Upper lobe of left lung (tissue), 6 donors: Measurements from ENCODE around the gene DCAF15. TPM values are rescaled to one million over a fixed set of nuclear protein-coding genes. Genes with fewer than 3 reads are reported as not detected.
A peak's percentile ranks its signal among the peaks of the same experiment; 100 is the strongest.

Source experiments
- ATAC-seq, 2 donors: fragments of 200-7000 bp; cut with Tn5 transposase; one replicate each; pipeline ENCODE4 v1.9.1; 2022; ENCODE audit warnings: mild to moderate bottlenecking in 2 of 2, moderate library complexity in 2 of 2; ENCODE audit not compliant: low FRiP score in 2 of 2
- DNase-seq, 2 donors: peaks; one replicate each; pipeline ENCODE4 v3.0.0-alpha.2; 2019 to 2020
- H3K27ac ChIP-seq, 4 donors: fragments of 200-600 bp; sonication (generic); one replicate each; pipeline ENCODE4 v1.5.1; 2016 to 2019
- H3K27me3 ChIP-seq, 4 donors: fragments of 200-600 bp; sonication (generic); one replicate each; pipeline ENCODE4 v1.5.1; 2017 to 2019
- H3K36me3 ChIP-seq, 4 donors: fragments of 200-600 bp; sonication (generic); one replicate each; pipeline ENCODE4 v1.5.1; 2016 to 2019
- H3K4me1 ChIP-seq, 4 donors: fragments of 200-600 bp; sonication (generic); one replicate each; pipeline ENCODE4 v1.5.1; 2018 to 2019
- H3K4me3 ChIP-seq, 4 donors: fragments of 200-600 bp; sonication (generic); one replicate each; pipeline ENCODE4 v1.5.1; 2017 to 2019; ENCODE audit warnings: mild to moderate bottlenecking in 2 of 4, moderate library complexity in 1 of 4
- H3K9me3 ChIP-seq, 4 donors: fragments of 200-600 bp; sonication (generic); one replicate each; pipeline ENCODE4 v1.5.1; 2018 to 2019
- EP300 ChIP-seq, 4 donors: sonication (generic); formaldehyde crosslinking; IDR thresholded peaks; one replicate each; pipeline ENCODE4 v1.5.1; 2017; ENCODE audit warnings: antibody characterized with exemption in 4 of 4, control low read depth in 2 of 4
- POLR2A ChIP-seq, 4 donors: fragments of 450-650 bp; IDR thresholded peaks; one replicate each; pipeline ENCODE4 v1.5.1; 2016 to 2017; ENCODE audit warnings: antibody characterized with exemption in 4 of 4, mild to moderate bottlenecking in 2 of 4
- POLR2AphosphoS5 ChIP-seq, 2 donors: sonication (generic); formaldehyde crosslinking; IDR thresholded peaks; one replicate each; pipeline ENCODE4 v1.5.1; 2017; ENCODE audit warnings: antibody characterized with exemption in 2 of 2
- WGBS, 2 donors: methylation state at CpG; one replicate each; pipeline ENCODE4 v1.1.5; 2017 to 2018; 5-methylcytosine and 5-hydroxymethylcytosine counted together
- total RNA-seq, 6 donors: library from RNA; depleted of rRNA in 4 of 6; stranded (reverse); fragments of >200 nt in 4 of 6; gene quantifications; one replicate each; pipeline versions ENCODE4 v1.1.0 to v1.2.1, GENCODE V29; 2016 to 2021
- TF ChIP-seq, protein P1 (sequence below), 6 experiments: fragments of 450-650 bp in 4 of 6; fragments of 200-600 bp in 2 of 6; sonication (generic) in 2 of 6; IDR thresholded peaks; one replicate each; pipeline ENCODE4 v1.5.1; 2016 to 2019; ENCODE audit warnings: antibody characterized with exemption in 6 of 6
- donor health status: DM: no; HTN: no; CAD: no; lungs with moderate emphysema.
- donor health status: DM: no; HTN: yes; CAD: no; lungs with severe emphysema.

Gene DCAF15
- total RNA-seq, 6 donors from 2014 or later, result 20.5 to 51.3 (median 39.0) TPM

DNA sequence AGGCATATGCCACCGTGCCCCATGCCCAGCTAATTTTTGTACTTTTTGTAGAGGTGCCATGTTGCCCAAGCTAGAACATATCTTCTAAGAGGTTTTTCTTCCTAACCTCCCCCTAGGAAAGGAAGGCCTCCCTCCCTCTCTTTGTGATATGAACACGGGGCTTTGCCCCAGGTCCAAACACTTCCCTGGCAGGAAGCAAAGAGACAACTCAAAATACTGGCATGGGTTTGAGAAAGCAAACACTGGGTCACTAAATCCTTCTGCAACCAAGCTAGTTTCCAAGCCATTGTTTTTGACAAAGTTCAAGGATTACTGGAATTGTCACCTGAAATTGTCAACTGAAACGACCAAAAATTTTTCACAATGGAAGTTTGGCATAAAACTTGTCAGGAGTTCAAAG, 37.5 kb upstream of the DCAF15 start:
- 81 to 84% methylated on average over 3 of the region's 3 CpGs for WGBS, 2 donors
- H3K9me3 ChIP-seq, result no peaks in the 10 kb centered on the region
- H3K4me1 ChIP-seq, result peaks cover 0 to 16% (median 7%) of the 10 kb centered on the region in 4 donors
- TF ChIP-seq, protein P1, sequence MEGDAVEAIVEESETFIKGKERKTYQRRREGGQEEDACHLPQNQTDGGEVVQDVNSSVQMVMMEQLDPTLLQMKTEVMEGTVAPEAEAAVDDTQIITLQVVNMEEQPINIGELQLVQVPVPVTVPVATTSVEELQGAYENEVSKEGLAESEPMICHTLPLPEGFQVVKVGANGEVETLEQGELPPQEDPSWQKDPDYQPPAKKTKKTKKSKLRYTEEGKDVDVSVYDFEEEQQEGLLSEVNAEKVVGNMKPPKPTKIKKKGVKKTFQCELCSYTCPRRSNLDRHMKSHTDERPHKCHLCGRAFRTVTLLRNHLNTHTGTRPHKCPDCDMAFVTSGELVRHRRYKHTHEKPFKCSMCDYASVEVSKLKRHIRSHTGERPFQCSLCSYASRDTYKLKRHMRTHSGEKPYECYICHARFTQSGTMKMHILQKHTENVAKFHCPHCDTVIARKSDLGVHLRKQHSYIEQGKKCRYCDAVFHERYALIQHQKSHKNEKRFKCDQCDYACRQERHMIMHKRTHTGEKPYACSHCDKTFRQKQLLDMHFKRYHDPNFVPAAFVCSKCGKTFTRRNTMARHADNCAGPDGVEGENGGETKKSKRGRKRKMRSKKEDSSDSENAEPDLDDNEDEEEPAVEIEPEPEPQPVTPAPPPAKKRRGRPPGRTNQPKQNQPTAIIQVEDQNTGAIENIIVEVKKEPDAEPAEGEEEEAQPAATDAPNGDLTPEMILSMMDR (IDR thresholded peaks at IDR 0.05), result no peak
- no peak for TF ChIP-seq POLR2A (IDR thresholded peaks at IDR 0.05)
- TF ChIP-seq POLR2AphosphoS5 (IDR thresholded peaks at IDR 0.05), result no peak
- TF ChIP-seq EP300 (IDR thresholded peaks at IDR 0.05), result no peak
- ATAC-seq (no peak), DNase-seq (no peak)
- no peak overlapping the region for H3K27ac ChIP-seq
- H3K36me3 ChIP-seq, result peaks cover 22 to 79% (median 64%) of the 10 kb centered on the region in 4 donors
- no peaks in the 10 kb centered on the region for H3K27me3 ChIP-seq
- H3K4me3 ChIP-seq, result no peak overlapping the region

DNA sequence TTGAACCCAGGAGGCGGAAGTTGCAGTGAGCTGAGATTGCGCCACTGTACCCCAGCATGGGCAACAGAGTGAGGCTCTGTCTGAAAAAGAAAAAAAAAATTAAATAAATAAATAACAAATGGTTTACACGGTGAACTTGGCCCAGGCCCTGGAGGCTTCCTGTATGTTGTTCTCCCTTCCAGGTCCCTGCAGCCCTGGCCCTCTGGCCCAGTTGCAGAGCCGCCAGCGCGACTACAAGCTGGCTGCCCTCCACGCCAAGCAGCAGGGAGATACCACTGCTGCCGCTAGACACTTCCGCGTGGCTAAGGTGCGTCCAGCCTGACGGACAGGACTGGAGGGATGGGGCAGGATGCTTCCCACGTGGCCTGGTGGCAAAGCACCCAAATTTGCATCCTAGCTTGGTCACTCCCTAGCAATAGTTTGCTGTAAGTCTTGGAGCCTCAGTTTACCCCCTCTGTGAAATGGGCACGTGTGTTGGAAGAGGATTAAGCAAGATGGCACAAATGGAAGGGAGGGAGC, 34.4 kb upstream of the DCAF15 start:
- 65 to 69% methylated on average over 10 to 14 of the region's 14 CpGs for WGBS, 2 donors
- Histone ChIP-seq H3K4me1 (peaks cover 0 to 16% (median 7%) of the 10 kb centered on the region in 4 donors), H3K4me3 (no peak overlapping the region), H3K9me3 (peaks cover 0 to 5% (median 2%) of the 10 kb centered on the region in 4 donors), H3K27me3 (no peaks in the 10 kb centered on the region), H3K27ac (peak overlapping the region in 1 of 4 donors; percentile 43), H3K36me3 (peaks cover 25 to 90% (median 66%) of the 10 kb centered on the region in 4 donors)
- TF ChIP-seq POLR2A (IDR thresholded peaks at IDR 0.05), result no peak
- no peak for TF ChIP-seq POLR2AphosphoS5 (IDR thresholded peaks at IDR 0.05)
- TF ChIP-seq EP300 (IDR thresholded peaks at IDR 0.05), result no peak
- TF ChIP-seq, protein P1 (IDR thresholded peaks at IDR 0.05), result no peak
- ATAC-seq, result no peak
- DNase-seq, result no peak

DNA sequence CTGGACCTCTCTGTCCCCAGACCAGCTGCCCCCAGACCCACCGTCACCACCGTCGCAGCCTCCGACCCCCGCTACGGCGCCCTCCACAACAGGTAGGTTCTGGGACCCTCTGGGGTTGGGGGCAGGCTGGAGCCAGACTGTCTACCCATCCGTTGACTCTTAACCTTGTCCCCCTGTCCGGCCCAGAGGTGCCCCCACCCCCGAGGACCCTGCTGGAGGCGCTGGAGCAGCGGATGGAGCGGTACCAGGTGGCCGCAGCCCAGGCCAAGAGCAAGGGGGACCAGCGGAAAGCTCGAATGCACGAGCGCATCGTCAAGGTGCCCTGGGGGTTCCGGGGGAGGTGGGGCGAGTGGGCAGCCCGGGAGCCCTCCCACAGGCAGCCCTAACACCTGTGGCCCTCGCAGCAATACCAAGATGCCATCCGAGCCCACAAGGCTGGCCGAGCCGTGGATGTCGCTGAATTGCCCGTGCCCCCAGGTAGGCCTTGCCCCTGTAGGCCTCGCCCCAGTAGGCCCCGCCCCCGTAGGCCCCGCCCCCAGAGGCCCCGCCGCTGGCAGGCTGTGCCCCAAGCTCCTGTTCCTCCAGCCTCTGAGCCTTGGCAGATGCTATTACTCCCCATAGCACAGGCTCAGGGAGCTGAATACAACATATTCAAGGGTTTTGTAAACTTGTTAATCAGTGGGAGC, 33.4 kb upstream of the DCAF15 start:
- Histone ChIP-seq H3K27me3 (no peaks in the 10 kb centered on the region), H3K27ac (peak overlapping the region in 1 of 4 donors; percentile 43), H3K36me3 (peaks cover 20 to 89% (median 65%) of the 10 kb centered on the region in 4 donors), H3K9me3 (peaks cover 0 to 5% (median 2%) of the 10 kb centered on the region in 4 donors), H3K4me3 (no peak overlapping the region), H3K4me1 (peaks cover 0 to 16% (median 7%) of the 10 kb centered on the region in 4 donors)
- no peak for TF ChIP-seq POLR2A (IDR thresholded peaks at IDR 0.05)
- TF ChIP-seq, protein P1 (IDR thresholded peaks at IDR 0.05), result no peak
- no peak for TF ChIP-seq EP300 (IDR thresholded peaks at IDR 0.05)
- no peak for TF ChIP-seq POLR2AphosphoS5 (IDR thresholded peaks at IDR 0.05)
- DNase-seq (peak in 1 of 2 donors; percentile 74), ATAC-seq (no peak)
- WGBS, 2 donors, result 94 to 96% methylated on average over 24 to 31 of the region's 34 CpGs

DNA sequence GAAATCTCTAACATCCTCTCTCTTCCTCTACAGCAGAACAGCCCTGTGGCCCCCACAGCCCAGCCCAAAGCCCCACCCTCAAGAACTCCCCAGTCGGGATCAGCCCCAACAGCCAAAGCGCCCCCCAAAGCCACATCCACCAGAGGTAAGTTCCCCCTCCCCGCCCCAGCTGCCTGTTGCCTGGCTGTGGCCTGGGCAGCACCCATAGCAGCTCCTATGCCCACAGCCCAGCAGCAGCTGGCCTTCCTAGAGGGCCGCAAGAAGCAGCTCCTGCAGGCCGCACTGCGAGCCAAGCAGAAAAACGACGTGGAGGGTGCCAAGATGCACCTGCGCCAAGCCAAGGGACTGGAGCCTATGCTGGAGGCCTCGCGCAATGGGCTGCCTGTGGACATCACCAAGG, 31.8 kb upstream of the DCAF15 start:
- peaks cover 0 to 5% (median 2%) of the 10 kb centered on the region in 4 donors for H3K9me3 ChIP-seq
- no peaks in the 10 kb centered on the region for H3K27me3 ChIP-seq
- no peak for TF ChIP-seq EP300 (IDR thresholded peaks at IDR 0.05)
- no peak for TF ChIP-seq POLR2AphosphoS5 (IDR thresholded peaks at IDR 0.05)
- TF ChIP-seq, protein P1 (IDR thresholded peaks at IDR 0.05), result no peak
- TF ChIP-seq POLR2A (IDR thresholded peaks at IDR 0.05), result no peak
- H3K27ac ChIP-seq, result no peak overlapping the region
- DNase-seq (peak in 1 of 2 donors; percentile 54), ATAC-seq (no peak)
- no peak overlapping the region for H3K4me3 ChIP-seq
- H3K4me1 ChIP-seq, result peaks cover 0 to 16% (median 7%) of the 10 kb centered on the region in 4 donors
- H3K36me3 ChIP-seq, result peaks cover 8 to 89% (median 57%) of the 10 kb centered on the region in 4 donors
- 97 to 100% methylated on average over 2 to 11 of the region's 11 CpGs for WGBS, 2 donors
